Spleen (tissue), 11 donors: ENCODE measurements around the gene GALNT12. TPM values are rescaled to one million over a fixed set of nuclear protein-coding genes. Genes with fewer than 3 reads are reported as not detected.

Experiments used
- DNase-seq: peaks from one replicate; pipeline ENCODE4 v3.0.0-alpha.2; 2020
- H3K27ac ChIP-seq, 8 donors: fragments of 200-600 bp; sonication (generic) in 7 of 8; 1 replicate in 4 of 8; 2 replicates in 4 of 8; pipeline versions ENCODE4 v1.5.0 to v1.8.0; 2016 to 2021; ENCODE audit warnings: inconsistent platforms in 4 of 8, mild to moderate bottlenecking in 4 of 8, moderate library complexity in 1 of 8
- H3K27me3 ChIP-seq, 7 donors: fragments of 200-600 bp; sonication (generic) in 6 of 7; replicated peaks in 1 of 7; 1 replicate in 4 of 7; 2 replicates in 3 of 7; pipeline versions ENCODE4 v1.5.0 to v1.8.0; 2016 to 2021; ENCODE audit warnings: inconsistent platforms in 3 of 7, mild to moderate bottlenecking in 1 of 7
- H3K36me3 ChIP-seq, 6 donors: fragments of 200-600 bp; sonication (generic) in 5 of 6; 1 replicate in 4 of 6; 2 replicates in 2 of 6; pipeline versions ENCODE4 v1.5.0 to v1.8.0; 2016 to 2021; ENCODE audit warnings: inconsistent platforms in 2 of 6
- H3K4me1 ChIP-seq, 6 donors: fragments of 200-600 bp; sonication (generic) in 5 of 6; 1 replicate in 3 of 6; 2 replicates in 3 of 6; pipeline versions ENCODE4 v1.5.0 to v1.8.0; 2016 to 2021; ENCODE audit warnings: inconsistent platforms in 3 of 6
- H3K4me3 ChIP-seq, 8 donors: fragments of 200-600 bp; sonication (generic) in 7 of 8; 1 replicate in 4 of 8; 2 replicates in 4 of 8; pipeline versions ENCODE4 v1.5.0 to v1.8.0; 2016 to 2021; ENCODE audit warnings: inconsistent platforms in 4 of 8, mild to moderate bottlenecking in 4 of 8, moderate library complexity in 2 of 8
- H3K9me3 ChIP-seq, 8 donors: fragments of 200-600 bp; sonication (generic) in 7 of 8; 1 replicate in 4 of 8; 2 replicates in 4 of 8; pipeline versions ENCODE4 v1.5.0 to v1.8.0; 2016 to 2021; ENCODE audit warnings: inconsistent platforms in 4 of 8
- CTCF ChIP-seq, 11 experiments: fragments of 200-600 bp in 7 of 11; fragments of 450-650 bp in 4 of 11; sonication (generic) in 4 of 11; IDR thresholded peaks in 8 of 11; conservative IDR thresholded peaks in 3 of 11; 1 replicate in 7 of 11; 2 replicates in 4 of 11; pipeline versions ENCODE4 v1.4.0 to v1.8.0; 2016 to 2021; ENCODE audit warnings: antibody characterized with exemption in 11 of 11, inconsistent platforms in 4 of 11, mild to moderate bottlenecking in 1 of 11
- POLR2A ChIP-seq, 3 donors: fragments of 450-650 bp; IDR thresholded peaks; one replicate each; pipeline ENCODE4 v1.5.1; 2017; ENCODE audit warnings: antibody characterized with exemption in 3 of 3, mild to moderate bottlenecking in 1 of 3
- POLR2AphosphoS5 ChIP-seq, 3 donors: sonication (generic); formaldehyde crosslinking; IDR thresholded peaks; one replicate each; pipeline ENCODE4 v1.5.1; 2017; ENCODE audit warnings: antibody characterized with exemption in 3 of 3
- WGBS, 5 donors: extraction: QIAGEN DNeasy Blood & Tissue Kit in 3 of 5; methylation state at CpG; one replicate each; pipeline versions ENCODE4 v1.1.5 to v1.1.7; 2013 to 2018; 5-methylcytosine and 5-hydroxymethylcytosine counted together
- intact Hi-C: fragments of 100-400 bp; cut with DNase I; formaldehyde crosslinking; loops from one replicate; pipeline ENCODE4 v1.15.0; 2023; ENCODE audit warnings: low total_unique reads
- polyA plus RNA-seq, 3 donors: library from polyadenylated mRNA; stranded (reverse); fragments of 200-250 nt; gene quantifications; one replicate each; pipeline ENCODE4 v1.2.1, GENCODE V29; 2013
- total RNA-seq, 7 donors: library from RNA; depleted of rRNA in 3 of 7; stranded (reverse); fragments of >200 nt in 3 of 7; fragmentation: NEBNext Ultra II Directional in 4 of 7; extraction: Animal tissue kit (Norgen Biotek cat#: 25700) in 4 of 7; gene quantifications; one replicate each; pipeline versions ENCODE4 v1.1.0 to v1.2.1, GENCODE V29; 2016 to 2021
- donor health status: healthy with polysubstance abuse.
- donor health status: DM: no; HTN: no; CAD: no; lungs with moderate emphysema.
- donor health status: DM: no; HTN: no; CAD: no.
- donor health status: Bipolar disorder and iron deficiency.
- donor health status: healthy.
- donor health status: DM: no; HTN: no; CAD: no.
- donor health status: DM: yes; HTN: yes; CAD: no.

Gene GALNT12
- total and polyA plus RNA-seq, 10 donors = 1.2 to 3.2 (median 2.5) TPM

- WGBS, 5 donors = 78 to 95% (median 91%) methylated on average over 2 of the region's 2 CpGs
- peaks cover 0 to 17% (median 13%) of the 10 kb centered on the region in 8 donors for H3K9me3 ChIP-seq
- H3K27me3 ChIP-seq = peaks cover 0 to 9% (median 0%) of the 10 kb centered on the region in 7 donors
- no peak overlapping the region for H3K4me3 ChIP-seq
- no peak overlapping the region for H3K27ac ChIP-seq
- H3K36me3 ChIP-seq = no peaks in the 10 kb centered on the region
- intact Hi-C loops = loop anchor here (5.0 kb wide), 1 partner anchor 144 kb away; no protein-coding TSS in a partner anchor
- TF ChIP-seq POLR2A (IDR thresholded peaks at IDR 0.05) (no peak), POLR2AphosphoS5 (IDR thresholded peaks at IDR 0.05) (no peak), CTCF (IDR thresholded peaks at IDR 0.05 in 8 of 11, conservative IDR thresholded peaks at IDR 0.05 in 3 of 11) (no peak)
- DNase-seq = no peak
- H3K4me1 ChIP-seq = peaks cover 0 to 27% (median 7%) of the 10 kb centered on the region in 6 donors
These were observed 45.5 kb downstream of the GALNT12 start for GRCh38 chr9:98852961-98853360.

- intact Hi-C loops = loop anchor here (5.0 kb wide), 1 partner anchor 143 kb away; no protein-coding TSS in a partner anchor
- DNase-seq = no peak
- TF ChIP-seq POLR2AphosphoS5 (IDR thresholded peaks at IDR 0.05) (no peak), POLR2A (IDR thresholded peaks at IDR 0.05) (no peak), CTCF (IDR thresholded peaks at IDR 0.05 in 8 of 11, conservative IDR thresholded peaks at IDR 0.05 in 3 of 11) (no peak)
- H3K4me1 ChIP-seq = peaks cover 0 to 20% (median 6%) of the 10 kb centered on the region in 6 donors
- H3K36me3 ChIP-seq = no peaks in the 10 kb centered on the region
- no peak overlapping the region for H3K4me3 ChIP-seq
- WGBS, 5 donors = 88 to 96% (median 91%) methylated on average over 2 of the region's 2 CpGs
- peaks cover 0 to 22% (median 0%) of the 10 kb centered on the region in 7 donors for H3K27me3 ChIP-seq
- H3K27ac ChIP-seq = no peak overlapping the region
- peaks cover 0 to 17% (median 13%) of the 10 kb centered on the region in 8 donors for H3K9me3 ChIP-seq
These were observed 46.8 kb downstream of the GALNT12 start for GRCh38 chr9:98854266-98854665.

- Histone ChIP-seq H3K27ac (no peak overlapping the region), H3K4me3 (no peak overlapping the region), H3K4me1 (peaks cover 0 to 21% (median 6%) of the 10 kb centered on the region in 6 donors), H3K36me3 (no peaks in the 10 kb centered on the region), H3K27me3 (peaks cover 0 to 27% (median 0%) of the 10 kb centered on the region in 7 donors), H3K9me3 (peaks cover 0 to 17% (median 13%) of the 10 kb centered on the region in 8 donors)
- intact Hi-C loops = no loop called here
- 95 to 100% (median 96%) methylated on average over 1 of the region's 1 CpG for WGBS, 5 donors
- no peak for DNase-seq
- no peak for TF ChIP-seq POLR2AphosphoS5 (IDR thresholded peaks at IDR 0.05)
- no peak for TF ChIP-seq POLR2A (IDR thresholded peaks at IDR 0.05)
- no peak for TF ChIP-seq CTCF (IDR thresholded peaks at IDR 0.05 in 8 of 11, conservative IDR thresholded peaks at IDR 0.05 in 3 of 11)
These were observed 48.1 kb downstream of the GALNT12 start for GRCh38 chr9:98855592-98855991.

GRCh38 chr9:98856982-98857381, 49.5 kb downstream of the GALNT12 start:
- WGBS, 5 donors = 66 to 79% (median 73%) methylated on average over 5 of the region's 5 CpGs
- Histone ChIP-seq H3K27ac (no peak overlapping the region), H3K4me1 (peaks cover 2 to 28% (median 11%) of the 10 kb centered on the region in 6 donors), H3K9me3 (peaks cover 0 to 17% (median 13%) of the 10 kb centered on the region in 8 donors), H3K27me3 (peaks cover 0 to 27% (median 0%) of the 10 kb centered on the region in 7 donors), H3K4me3 (no peak overlapping the region), H3K36me3 (no peaks in the 10 kb centered on the region)
- no peak for DNase-seq
- TF ChIP-seq CTCF (IDR thresholded peaks at IDR 0.05 in 8 of 11, conservative IDR thresholded peaks at IDR 0.05 in 3 of 11) = no peak
- no peak for TF ChIP-seq POLR2A (IDR thresholded peaks at IDR 0.05)
- no peak for TF ChIP-seq POLR2AphosphoS5 (IDR thresholded peaks at IDR 0.05)
- intact Hi-C loops = no loop called here
